PC-3 (cell line): Measurements from ENCODE around the gene SYNGR4.

Experiments
- CTCF ChIP-seq: fragments of 300-600 bp; sonication (generic); conservative IDR thresholded peaks from 2 replicates; pipeline ENCODE4 v1.5.1; 2017; ENCODE audit warnings: antibody characterized with exemption, low read depth, mild to moderate bottlenecking, low read length
- EZH2 ChIP-seq: fragments of 300-600 bp; sonication (generic); IDR thresholded peaks from one replicate; pipeline ENCODE4 v1.6.1; 2017; ENCODE audit warnings: antibody characterized with exemption, mild to moderate bottlenecking, low read length; ENCODE audit not compliant: unreplicated experiment
- EZH2phosphoT487 ChIP-seq: fragments of 300-600 bp; sonication (generic); IDR thresholded peaks from 2 replicates; pipeline ENCODE4 v1.6.1; 2018; ENCODE audit warnings: mild to moderate bottlenecking, antibody characterized with exemption, low read length, borderline replicate concordance

GRCh38 chr19:48395499-48395898 is 31.3 kb downstream of the SYNGR4 start:
- TF ChIP-seq CTCF (no peak), EZH2 (no peak), EZH2phosphoT487 (no peak)
